LNCaP clone FGC (cell line): Measurements from ENCODE around the gene PTPRR.

Experiments
- DNase-seq: peaks from one replicate; pipeline ENCODE4 v3.0.0-alpha.2; 2011; ENCODE audit warnings: low read depth
- H3K4me3 ChIP-seq: 2 replicates; pipeline ENCODE4 v1.5.1; 2011; ENCODE audit warnings: mild to moderate bottlenecking, low read depth, low read length, control low read depth
- TF ChIP-seq, protein P1 (sequence below): IDR thresholded peaks from 2 replicates; pipeline ENCODE4 v1.5.1; 2012; ENCODE audit warnings: mild to moderate bottlenecking; ENCODE audit not compliant: control insufficient read depth, insufficient read depth; ENCODE audit errors: extremely low read depth

Gene PTPRR

DNA sequence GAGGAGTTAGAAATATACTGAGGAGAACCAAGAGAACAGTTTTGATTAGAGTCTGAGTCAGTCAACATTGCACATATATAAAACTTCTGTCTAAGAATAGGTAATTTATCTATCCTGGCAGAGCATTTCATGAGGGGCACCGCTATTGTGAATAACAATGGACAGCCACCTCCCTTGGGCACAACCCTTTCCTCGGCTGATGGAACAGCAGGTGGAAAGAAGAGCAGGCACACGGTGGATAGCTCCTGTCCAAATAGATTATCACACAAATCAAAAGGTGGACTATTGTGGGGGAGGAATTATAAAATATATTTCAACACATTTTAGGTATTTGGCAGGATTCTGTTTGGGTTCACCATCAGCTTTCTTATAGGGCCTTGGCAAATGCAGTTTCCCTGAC lies 199.3 kb downstream of the PTPRR start:
- H3K4me3 ChIP-seq, result no peak overlapping the region
- DNase-seq, result no peak

DNA sequence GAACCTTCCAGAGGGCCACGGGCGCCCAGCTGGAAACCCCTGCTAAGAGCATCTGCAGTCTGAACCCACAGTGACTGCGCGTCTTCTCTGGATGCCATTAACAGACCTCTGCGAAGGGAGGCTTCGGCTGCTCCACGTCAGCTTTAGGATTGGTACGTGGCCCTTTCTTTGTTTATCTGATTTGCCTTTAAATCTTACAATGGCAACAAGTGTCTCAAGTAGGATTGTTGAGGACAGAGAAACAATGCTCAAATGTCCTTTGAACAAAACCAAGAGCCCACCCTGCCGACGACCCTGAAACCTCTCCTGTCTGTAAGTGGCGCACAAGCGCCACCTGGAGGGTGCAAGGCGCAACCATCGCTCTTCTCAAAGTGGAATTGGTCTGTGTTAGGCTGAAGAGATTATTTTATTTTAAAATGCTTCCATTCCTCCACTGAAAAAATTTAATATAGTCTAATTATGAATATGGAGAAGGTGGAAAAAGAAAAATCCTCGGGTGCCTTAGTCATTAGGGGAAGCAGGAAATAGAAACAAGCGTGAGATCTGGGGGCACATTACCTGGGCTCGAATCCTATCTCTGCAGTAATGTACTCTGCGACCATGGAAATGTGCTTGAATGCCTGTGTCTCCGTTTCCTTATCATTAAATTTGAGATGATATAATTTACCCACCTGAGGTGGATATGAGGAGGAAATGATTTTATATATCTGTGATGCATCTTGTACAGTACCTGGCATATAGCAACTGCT lies 200.7 kb downstream of the PTPRR start:
- no peak for DNase-seq
- TF ChIP-seq, protein P1, sequence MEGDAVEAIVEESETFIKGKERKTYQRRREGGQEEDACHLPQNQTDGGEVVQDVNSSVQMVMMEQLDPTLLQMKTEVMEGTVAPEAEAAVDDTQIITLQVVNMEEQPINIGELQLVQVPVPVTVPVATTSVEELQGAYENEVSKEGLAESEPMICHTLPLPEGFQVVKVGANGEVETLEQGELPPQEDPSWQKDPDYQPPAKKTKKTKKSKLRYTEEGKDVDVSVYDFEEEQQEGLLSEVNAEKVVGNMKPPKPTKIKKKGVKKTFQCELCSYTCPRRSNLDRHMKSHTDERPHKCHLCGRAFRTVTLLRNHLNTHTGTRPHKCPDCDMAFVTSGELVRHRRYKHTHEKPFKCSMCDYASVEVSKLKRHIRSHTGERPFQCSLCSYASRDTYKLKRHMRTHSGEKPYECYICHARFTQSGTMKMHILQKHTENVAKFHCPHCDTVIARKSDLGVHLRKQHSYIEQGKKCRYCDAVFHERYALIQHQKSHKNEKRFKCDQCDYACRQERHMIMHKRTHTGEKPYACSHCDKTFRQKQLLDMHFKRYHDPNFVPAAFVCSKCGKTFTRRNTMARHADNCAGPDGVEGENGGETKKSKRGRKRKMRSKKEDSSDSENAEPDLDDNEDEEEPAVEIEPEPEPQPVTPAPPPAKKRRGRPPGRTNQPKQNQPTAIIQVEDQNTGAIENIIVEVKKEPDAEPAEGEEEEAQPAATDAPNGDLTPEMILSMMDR, result peak; percentile 86
- no peak overlapping the region for H3K4me3 ChIP-seq

More for the DNA sequence above, 199.3 kb downstream of the PTPRR start:
- TF ChIP-seq, protein P1, result no peak

DNA sequence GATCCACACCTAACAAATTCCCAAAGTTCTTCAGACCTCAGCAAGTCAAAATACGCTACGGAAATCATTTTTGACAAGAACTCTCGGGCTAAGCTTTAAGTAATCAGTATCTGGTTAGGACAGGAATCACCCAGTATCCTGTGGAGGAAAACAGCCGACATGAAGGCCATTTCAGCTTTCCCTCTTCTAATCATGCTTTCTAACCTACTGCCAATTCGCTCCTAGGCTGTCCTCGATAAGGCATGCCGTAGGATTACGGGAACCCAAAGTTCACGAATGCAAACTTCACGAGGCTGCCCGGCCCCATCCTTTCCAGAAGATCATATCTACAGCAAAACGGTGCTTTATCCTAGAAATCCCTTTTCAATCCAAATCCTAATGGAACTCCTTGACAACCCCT lies 201.5 kb downstream of the PTPRR start:
- TF ChIP-seq, protein P1, result no peak
- H3K4me3 ChIP-seq, result no peak overlapping the region
- DNase-seq, result no peak

DNA sequence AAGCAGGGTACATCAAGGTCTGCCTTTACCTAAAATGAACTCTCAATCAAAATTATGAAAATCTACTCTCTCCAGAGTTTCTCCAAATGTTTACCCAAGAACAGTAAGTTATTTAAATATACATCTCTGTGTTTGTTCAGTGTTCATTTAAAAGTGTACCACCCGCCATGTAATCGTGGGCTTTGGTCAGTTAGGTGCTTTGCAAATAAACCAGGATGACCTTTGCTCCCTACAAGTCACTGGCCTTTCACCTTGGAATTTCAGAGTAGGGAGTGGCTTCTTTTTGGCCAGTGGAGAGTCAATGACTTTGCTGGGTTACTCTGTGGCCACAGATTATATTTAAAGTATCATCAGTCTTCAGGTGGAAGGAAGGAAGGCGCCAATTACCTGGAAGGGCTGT lies 208.7 kb downstream of the PTPRR start:
- TF ChIP-seq, protein P1, result no peak
- peak; percentile 45 for DNase-seq
- H3K4me3 ChIP-seq, result no peak overlapping the region

DNA sequence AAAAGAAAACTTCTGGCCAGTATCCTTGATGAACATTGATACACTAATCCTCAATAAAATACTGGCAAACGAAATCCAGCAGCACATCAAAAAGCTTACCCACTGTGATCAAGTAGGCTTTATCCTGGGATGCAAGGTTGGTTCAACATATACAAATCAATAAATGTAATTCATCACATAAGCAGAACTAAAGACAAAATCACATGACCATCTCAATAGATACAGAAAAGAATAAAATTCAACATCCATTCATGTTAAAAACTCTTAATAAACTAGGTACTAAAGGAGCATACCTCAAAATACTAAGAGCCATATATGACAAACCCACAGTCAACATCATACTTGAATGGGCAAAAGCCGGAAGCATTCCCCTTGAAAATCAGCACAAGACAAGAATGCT lies 211.5 kb downstream of the PTPRR start:
- TF ChIP-seq, protein P1, result no peak
- no peak overlapping the region for H3K4me3 ChIP-seq
- no peak for DNase-seq

DNA sequence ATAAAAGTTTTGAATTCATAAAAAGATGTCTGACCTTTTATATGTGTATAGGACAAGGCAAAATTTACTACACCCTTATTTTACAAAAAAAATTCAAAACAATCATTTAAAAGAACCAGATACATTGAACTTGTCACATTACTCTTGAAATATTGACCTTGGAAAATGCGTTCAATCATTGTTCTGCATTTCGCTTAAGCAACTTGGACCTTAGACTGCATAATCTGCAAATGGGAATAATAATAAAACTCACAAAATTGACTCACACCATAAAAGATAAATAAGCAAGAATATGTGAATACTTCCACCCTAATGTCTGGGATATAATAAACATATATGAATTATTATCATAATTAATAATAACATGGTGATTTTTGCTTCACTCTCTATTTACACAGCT lies 213.9 kb downstream of the PTPRR start:
- TF ChIP-seq, protein P1, result no peak
- H3K4me3 ChIP-seq, result no peak overlapping the region
- no peak for DNase-seq

DNA sequence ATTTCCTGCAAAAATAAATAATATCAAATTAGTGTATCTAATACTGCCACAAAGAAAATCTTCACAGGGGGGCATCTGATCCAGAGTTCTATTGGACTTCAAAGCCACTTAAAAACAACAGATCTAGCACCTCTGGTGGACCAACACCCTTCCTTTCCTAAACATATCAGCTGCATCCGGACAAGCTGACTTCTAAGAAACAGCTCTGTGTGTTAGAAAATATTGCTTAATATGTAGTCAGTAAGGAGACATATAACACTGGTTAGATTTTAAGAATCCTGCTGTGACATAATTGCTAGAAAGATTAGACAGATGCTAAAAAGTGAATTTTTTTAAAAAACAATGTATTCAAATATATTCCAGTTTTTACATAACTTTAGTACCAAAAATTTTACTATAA lies 222.2 kb downstream of the PTPRR start:
- no peak for DNase-seq
- H3K4me3 ChIP-seq, result no peak overlapping the region
- TF ChIP-seq, protein P1, result no peak
